Measurements from ENCODE around the gene NT5M.

The NT5M gene

DNA sequence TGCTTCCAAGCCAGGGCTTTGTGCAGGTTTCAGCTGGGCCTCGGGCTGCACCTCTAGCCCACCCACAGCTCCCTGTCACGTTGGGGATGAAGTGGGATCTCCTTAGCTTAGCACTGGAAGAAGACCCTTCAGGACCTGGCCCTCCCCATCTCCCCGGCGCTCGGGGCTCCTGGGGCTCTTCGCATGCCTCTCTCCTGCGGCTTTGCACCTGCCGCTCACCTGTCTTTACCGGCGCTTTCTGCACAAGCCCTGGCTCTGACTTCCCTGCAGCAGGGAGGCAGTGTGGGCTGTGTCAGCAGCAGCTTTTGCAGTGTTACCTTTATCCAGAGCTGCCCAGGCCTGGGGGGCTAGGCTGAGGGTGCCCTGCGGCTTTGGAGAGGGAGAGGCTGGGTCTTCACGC lies 52.3 kb downstream of the NT5M start:
- no peak for DNase-seq (ENCODE audit: low read depth)

DNA sequence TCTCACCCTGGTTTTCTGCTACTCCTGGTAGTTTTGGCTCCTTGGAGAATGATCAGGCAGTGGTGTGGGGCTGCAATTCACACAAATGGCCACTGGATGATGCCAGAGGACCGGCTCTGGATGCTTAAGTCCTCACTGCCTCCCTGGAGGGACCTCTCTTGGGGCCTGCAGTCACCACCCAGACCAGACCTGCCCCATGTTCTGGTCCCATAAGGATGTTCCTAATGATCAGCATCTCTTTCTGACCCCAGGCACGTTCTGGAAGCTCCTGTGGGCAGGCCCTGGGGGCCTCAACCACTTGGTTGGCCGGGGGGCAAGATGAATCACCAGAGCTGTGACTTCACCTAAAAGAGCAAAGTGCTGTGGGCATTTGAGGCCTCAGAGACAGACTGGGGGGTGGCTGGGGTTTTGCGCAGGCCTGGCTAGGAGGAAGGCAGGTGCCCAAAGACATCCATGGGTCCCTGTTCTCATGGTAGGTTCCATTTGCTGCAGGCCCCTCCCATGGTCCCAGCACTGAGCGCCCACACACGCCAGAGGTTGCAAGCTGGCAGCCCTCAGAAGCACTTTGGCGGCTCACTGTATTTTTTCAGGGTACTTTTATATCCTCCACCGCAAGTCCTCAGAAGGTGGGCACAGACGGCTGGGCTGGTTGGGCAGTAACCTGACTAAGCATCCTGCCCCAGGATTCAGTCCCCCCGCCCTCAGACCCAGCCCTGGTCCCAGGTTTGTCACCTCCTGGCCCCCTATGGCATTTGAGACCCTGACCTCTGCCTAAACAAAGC lies 53.2 kb downstream of the NT5M start:
- peak; percentile 62 for DNase-seq (ENCODE audit: low read depth)

DNA sequence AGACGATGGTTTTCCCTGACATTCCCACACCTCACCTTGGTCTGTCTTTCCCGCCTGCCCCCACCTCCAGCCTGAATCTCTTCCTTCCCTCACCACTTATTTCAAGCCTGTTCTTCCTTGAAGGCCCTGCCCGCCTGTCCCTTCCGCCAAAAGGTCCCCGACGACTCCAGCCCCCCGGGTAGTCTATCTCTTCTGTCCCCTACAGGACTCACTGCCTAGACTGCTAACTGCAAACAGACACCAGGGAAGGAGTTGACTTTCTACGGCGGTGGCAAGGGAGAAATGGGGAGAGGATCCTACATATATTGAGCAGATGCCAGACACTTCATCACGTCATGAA lies 53.7 kb downstream of the NT5M start:
- no peak for DNase-seq (ENCODE audit: low read depth)

DNA sequence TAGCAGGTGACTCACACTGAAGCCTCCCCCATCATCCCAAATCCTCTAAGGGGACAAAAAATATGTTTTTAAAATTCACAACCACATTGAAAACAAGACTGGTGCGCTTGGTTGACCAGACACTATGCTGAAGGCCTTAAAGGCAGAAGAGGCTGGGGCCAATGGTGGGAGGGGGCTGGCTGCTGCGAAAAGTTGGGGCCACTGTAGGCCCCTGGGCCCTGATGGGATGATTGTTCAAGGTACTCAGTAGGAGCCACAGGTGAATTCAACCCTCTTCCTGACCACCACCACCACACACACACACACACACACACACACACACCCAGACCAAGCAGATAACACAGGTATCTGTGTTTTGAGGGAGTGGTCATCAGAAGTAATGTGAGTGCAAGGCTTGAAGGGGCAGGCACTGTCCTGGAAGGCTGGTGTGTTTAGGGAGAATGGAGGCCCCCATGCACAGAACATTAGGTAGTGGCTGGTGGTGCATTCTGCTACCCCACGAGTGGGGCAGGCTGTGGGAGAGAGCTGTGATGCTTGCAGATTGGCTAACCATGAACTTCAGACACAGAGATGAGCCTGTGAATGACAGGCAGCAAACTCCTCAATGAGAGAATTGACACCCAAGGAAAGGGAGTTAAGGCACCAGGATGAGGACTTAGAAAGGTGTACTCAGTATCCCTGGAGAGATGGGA lies 55.0 kb downstream of the NT5M start:
- no peak for DNase-seq (ENCODE audit: low read depth)

DNA sequence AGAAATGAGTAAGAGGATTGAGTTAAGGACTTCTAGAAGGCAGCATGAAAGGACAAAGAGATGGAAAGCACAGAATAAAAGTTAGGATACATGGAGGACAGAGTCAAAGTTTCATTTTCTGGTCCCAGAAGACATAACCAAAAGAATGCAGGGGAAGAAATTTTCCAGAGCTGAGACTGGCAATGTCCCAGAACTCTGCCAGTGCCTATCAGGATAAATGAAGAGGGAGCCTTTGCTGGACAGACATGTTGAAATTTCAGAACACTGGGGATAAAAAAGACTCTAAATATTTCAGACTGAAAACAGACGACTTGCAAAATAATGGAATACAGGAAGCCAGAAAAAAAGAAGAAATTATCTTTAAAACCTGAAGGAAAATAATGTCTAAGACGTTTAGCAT lies 55.7 kb downstream of the NT5M start:
- no peak for DNase-seq (ENCODE audit: low read depth)

DNA sequence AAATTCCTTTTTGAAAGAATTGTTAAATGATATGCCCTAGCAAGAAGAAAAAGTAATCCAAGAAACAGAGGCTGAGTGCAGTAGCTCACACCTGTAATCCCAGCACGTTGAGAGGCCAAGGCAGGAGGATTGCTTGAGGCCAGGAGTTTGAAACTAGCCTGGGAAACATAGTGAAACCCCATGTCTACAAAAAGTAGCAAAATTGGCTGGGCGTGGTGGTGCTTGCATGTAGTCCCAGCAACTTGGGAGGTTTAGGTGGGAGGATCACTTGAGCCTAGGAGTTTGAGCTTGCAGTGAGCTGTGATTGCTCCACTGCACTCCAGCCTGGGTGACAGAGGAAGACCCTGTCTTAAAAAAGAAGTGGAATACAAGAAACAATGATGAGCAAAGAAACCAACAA lies 56.1 kb downstream of the NT5M start:
- DNase-seq (ENCODE audit: low read depth) = no peak

DNA sequence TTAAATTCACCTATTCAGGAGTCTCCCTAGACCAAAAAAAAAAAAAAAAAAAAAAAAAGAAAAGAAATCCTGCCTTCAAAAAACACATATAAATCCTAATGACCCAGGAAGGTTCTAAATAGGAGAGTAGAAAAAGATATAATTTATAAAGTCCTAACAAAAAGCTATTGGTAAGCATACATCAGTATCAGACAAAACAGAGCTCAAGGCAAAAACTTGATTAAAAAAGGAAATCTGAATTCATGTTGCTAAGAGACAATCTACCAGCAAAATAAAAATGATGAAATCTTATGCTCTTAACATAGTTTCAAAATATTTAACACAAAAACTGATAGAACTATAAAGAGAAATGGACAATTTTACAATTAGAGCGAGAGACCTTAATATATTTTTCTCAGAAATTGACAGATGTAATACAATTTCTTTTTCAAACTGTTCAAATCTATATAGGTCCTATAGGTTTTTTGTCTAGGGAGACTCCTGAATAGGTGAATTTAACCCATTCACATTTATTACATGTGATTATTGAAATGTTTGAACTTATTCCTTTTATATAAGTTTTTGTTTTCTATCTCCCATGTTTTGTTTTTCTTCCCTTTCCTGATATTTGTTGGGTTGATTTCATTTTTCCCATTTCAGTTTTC lies 57.0 kb downstream of the NT5M start:
- no peak for DNase-seq (ENCODE audit: low read depth)

DNA sequence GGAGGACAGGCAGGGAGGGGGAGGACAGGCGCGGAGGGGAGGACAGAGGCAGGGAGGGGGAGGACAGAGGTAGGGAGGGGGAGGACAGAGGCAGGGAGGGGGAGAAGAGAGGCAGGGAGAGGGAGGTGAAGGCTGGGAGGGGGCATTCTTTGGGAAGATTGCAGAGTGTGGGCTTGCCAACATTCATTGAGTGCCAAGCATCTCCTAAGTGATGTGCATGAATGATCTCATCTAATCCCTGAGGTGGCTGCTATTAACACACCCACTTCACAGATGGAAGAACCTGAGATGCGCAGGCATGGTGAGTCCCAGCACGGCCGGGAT lies 58.3 kb downstream of the NT5M start:
- DNase-seq (ENCODE audit: low read depth) = no peak

DNA sequence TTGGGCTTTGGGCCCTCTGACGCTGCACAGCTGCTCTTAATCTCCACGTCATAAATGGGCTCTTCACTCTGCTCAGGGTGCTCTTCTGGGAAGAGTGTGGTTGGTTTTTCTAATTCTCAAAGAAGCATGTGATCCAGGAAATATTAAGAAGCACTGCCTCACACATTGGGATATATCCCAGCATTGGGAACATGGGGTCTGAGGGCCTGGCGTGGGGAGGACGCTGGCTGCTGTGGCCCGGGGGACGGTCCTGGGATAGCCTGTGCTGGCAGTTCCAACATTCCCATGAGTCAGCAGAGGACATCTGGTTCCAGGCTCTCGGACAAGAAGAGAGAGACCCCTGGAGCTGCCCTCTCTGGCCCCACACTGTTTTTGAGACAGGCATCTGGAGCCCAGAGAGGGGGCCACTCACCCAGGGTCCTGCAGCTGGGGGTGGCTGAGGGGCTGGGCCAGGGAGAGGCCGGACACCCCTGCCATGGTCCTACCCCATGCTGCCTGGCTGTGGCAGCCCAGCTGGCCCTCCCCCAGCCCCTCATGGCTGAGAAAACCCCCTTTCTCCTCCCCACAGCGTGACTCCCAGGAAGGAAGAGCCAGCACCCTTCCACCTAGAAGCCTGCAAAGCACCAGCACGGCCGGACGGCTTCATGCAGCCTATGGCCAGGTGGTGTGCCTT lies 58.8 kb downstream of the NT5M start:
- DNase-seq (ENCODE audit: low read depth) = no peak

DNA sequence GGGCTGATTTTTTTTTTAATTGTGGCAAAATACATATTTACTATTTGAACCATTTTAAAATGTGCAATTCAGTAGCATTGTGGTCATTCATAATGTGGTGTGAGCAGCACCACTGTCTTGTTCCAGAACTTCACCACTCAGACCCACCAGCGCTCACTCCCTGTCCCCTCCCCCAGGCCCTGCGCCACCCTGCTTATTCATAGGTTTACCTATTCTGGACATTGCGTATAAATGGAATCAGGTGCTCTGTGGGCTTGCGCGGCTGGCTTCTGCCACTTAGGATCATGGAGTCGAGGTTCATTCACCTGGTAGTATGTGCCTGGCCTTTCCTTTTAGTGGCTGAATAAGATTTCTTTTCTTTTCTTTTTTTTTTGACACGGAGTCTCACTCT lies 59.4 kb downstream of the NT5M start:
- DNase-seq (ENCODE audit: low read depth) = no peak

DNA sequence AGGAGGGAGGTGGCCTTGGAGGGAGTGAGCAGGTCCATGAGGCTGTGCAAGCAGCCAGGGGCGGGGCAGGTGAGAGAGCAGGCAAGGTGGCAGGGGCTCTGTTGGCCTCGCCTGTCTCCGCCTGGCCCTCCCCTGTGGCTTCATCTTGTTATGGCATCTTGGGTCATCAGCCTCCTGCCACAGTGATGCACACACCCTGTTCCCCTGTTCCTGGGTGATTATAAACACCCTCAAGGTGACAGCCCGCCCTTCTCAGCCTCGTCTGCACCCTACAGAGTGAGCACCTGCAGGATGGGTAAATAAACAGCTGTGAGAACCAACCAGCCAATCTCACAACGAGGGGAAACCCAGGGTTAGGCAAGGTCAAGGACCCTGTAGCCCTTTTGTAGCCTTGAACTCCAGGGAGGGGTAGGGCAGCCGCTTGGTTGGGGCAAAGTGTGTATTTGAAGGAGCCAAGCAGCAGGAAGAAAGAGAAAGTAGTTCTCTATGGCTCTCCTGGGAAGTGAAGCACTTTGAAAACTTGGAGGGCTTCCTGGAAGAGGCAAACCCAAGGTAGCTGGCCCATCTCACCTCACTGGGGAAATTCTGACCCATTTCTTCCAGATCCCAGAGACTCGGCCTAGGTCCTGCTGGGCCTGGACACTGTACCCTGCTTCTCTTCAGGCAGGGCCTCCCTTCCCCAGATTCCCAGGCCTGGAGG lies 60.6 kb downstream of the NT5M start:
- DNase-seq (ENCODE audit: low read depth) = no peak

DNA sequence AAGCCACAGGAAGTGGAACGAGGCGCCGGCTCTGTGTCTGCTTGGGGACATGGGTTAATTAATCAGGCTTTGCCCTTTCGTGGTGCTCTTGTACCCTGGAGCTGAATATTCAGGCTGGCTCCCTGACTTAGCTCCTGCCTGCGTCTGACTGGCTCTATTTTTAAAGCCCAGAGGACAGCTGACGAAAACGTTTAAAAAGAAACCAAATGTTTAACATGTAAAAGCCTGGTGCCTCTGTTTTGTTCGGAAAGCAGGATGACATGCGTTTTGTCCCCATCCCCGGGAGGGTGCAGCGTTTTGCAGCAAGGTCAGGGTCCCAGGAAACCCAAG lies 61.1 kb downstream of the NT5M start:
- DNase-seq (ENCODE audit: low read depth) = no peak

DNA sequence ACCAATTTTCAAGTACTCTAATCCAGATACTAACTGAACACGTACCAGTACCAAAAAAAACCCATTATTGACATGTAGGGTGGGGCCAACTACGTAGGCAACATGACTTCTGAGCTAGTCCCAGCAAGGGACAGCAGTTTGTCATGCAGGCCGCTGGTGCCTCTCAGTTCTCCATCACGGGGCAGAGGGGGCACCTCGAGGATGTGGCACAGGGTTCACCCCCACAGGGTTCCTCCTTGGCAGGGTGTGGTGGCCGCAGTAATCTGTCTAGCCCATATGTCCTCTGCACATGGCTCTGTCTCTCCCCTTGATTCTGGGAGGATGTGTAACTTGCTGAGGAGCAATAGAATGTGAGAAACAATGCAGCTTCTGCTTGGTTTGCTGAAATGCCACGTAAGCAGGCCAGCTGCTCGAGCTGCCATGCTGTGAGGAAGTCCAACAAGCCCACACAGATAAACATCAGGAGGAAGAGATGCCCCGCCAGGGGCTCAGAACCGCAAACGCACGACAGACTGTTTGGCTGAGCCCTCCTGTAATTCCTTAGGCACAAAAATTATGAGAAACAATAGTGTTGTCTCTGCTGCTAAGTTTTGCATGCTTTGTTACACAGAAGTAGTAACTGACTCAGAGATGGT lies 62.4 kb downstream of the NT5M start:
- no peak for DNase-seq (ENCODE audit: low read depth)

DNA sequence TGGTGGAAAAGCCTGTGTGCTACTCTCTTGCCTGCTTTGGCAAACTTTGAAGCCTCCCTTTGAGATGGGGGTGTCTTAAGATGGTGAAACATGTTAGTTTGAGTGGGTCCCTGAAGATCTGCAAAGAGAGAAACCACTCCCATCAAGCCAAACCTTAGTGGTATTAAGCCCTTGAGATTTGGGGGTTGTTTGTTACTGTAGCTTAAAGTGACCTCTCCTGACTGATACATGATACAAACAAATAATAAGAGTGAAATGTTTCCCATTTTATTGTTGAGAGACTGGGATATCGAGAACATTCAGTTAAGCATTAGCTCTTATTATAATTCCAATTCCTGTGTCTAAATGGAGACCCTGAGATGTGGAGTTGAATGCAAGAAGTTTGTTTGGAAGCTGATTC lies 63.1 kb downstream of the NT5M start:
- DNase-seq (ENCODE audit: low read depth) = no peak

DNA sequence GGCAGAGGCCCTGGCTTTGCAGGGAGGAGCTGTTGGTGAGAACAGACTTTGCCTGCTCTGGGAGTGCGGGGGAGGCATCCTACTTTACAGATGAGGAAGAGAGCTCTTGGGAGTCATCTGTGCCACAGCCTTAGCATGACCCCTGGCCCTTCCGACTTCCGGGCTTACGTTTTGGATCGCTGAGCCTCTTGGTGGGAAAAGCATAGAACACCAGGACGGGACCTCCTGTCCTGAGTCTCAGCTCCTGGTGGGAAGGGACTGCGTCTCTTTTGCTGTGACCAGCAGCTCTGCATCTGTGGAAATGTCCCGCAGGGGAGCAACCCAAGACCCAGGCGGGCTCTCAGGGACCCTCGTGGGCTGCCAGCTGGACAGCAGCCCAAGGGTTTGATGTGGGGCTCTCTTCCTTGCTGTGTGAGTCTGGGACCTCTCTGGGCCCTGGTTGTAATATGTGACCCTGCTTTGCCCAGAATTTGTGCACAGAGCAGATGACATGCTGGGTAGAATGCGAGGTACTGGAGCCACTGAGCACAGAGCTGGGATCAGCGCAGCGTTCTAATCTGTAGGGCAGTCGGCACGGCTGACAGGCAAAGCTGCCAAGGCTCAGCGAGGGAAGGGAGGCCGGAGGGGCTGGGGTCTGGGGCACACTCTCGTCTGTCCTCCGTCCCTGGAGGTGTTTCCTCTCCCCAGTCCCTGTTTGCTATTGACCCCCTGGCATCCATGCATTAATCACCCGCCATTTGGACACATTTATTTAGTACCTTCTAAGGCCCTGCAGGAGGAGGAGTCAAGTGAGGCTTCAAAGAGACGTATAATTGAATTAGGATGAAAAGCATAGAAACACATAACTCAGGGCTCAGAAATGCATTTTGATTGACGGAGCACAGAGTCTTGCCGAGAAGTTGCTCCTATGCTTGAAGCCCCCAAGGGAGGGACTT lies 64.0 kb downstream of the NT5M start:
- DNase-seq (ENCODE audit: low read depth) = no peak

DNA sequence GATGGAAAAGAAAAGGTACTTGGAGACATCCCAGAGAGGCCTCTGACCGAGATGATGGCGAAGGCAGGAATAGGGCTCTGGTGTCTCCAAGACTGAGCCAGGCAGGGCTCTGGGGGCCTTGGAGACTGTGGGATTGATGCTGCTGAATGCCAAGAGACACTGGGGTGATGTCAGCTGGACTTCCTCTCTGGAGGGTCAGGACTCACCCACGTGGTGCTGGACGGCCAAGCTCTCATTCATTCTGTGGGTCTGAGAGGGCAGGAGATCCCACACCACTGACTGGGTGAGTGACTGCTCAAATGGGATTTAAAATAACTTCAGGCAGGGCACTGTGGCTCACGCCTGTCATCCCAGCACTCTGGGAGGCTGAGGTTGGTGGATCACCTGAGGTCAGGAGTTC lies 64.8 kb downstream of the NT5M start:
- DNase-seq (ENCODE audit: low read depth) = no peak

DNA sequence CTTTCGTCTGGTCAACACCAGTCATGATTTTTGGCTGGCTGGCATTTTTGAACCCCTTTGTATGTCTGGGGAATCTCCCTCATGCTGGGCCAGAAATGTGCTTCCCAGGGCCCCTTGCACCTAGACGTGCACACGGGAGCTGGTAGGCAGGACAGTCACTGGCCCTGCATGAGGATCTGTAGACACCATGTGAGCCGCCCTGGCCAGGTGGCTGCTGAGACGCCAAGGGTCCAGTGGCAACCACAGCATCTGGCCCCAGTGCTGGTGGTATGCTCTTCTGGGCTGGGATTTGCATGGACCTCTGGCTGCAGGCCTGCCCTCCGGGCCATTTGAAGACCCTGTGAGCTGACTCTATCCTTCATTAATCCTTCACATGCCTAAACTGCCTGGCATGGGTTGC lies 67.5 kb downstream of the NT5M start:
- no peak for DNase-seq (ENCODE audit: low read depth)

DNA sequence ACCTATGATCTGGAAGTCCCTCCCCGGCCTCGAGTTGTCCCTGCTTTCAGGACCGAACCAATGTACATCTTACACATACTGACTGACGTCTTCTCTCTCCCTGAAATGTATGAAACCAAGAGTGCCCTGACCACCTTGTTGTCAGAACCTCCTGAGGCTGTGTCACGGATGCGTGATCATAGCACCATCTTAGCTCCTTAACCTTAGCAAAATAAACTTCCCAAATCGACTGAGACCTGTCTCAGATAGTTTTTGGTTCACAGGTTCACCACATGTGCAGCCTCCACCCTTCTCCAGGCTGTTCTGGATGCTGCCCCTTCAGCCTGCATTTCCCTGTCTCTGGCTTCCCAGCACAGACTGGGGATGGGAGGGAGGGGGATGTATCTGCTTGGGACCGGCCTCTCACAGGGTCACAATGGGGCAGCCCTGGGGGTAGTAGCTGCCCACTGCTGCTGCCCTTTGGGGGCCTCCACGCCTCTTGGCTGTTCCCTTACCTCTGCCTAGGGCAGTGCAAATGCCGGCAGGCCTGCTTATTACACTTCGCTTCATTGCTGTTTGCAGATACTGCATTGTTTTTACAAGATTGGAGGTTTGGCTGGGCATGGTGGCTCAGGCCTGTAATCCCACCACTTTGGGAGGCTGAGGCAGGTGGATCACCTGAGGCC lies 69.8 kb downstream of the NT5M start:
- DNase-seq (ENCODE audit: low read depth) = no peak

DNA sequence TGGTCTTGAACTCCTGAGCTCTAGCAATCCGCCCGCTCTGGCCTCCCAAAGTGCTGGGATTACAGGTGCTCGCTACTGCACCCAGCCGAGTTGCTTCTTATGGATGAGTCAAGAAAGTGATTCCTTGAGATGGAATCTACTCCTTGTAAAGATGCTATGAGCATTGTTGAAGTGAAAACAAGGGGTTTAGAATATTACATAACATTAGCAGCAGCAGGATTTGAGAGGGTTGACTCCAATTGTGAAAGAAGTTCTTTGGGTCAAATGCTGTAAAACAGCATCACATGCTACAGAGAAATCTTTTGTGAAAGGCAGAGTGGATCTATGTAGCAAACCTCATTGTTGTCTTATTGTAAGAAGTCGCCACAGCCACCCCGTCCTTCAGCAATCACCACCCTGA lies 72.7 kb downstream of the NT5M start:
- no peak for DNase-seq (ENCODE audit: low read depth)

DNA sequence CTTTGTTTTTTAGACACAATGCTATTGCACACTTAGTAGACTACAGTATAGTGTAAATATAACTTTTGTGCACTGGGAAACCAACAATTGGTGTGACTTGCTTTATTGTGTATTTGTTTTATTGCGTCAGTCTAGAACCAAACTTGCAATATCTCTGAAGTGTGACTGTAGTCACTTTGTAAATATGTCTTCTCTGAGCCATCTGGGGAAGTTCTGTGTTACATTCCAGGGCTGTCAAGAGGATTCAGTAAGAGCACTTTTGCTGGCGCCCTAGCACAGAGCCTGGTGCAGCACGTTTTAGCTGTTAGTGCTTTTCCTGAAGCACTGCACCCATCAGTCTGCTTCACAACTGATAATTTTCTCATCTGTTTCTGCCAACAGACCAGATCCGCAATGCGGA lies 73.2 kb downstream of the NT5M start:
- DNase-seq (ENCODE audit: low read depth) = no peak

Measured in activated T-cell treated with anti-CD3 and anti-CD28 coated beads for 24 hours (primary cell).